Loucy (cell line): ENCODE results near the gene GALNT18.

Source experiments
- H2AFZ ChIP-seq: fragments of 200-600 bp; sonication (generic); 2 replicates; pipeline ENCODE4 v1.6.0; 2016; ENCODE audit warnings: antibody characterized with exemption, mild to moderate bottlenecking, low read length, moderate library complexity
- H3F3A ChIP-seq: fragments of 200-600 bp; 2 replicates; pipeline ENCODE4 v1.6.0; 2016; ENCODE audit warnings: antibody characterized with exemption, low read depth, mild to moderate bottlenecking
- H3K27me3 ChIP-seq: fragments of 200-600 bp; sonication (generic); 2 replicates; pipeline ENCODE4 v1.6.1; 2014; ENCODE audit warnings: low read length, mild to moderate bottlenecking; ENCODE audit not compliant: insufficient read depth, poor library complexity, severe bottlenecking
- H3K36me3 ChIP-seq: fragments of 200-600 bp; sonication (generic); 2 replicates; pipeline ENCODE4 v1.6.1; 2016; ENCODE audit warnings: low read length; ENCODE audit not compliant: insufficient read depth
- H3K4me1 ChIP-seq: fragments of 200-600 bp; sonication (generic); 2 replicates; pipeline ENCODE4 v1.5.1; 2014; ENCODE audit warnings: low read length, mild to moderate bottlenecking; ENCODE audit not compliant: insufficient read depth, poor library complexity, severe bottlenecking
- H3K4me2 ChIP-seq: fragments of 200-600 bp; sonication (generic); 2 replicates; pipeline ENCODE4 v1.6.0; 2014; ENCODE audit warnings: antibody characterized with exemption, low read length, low read depth, mild to moderate bottlenecking; ENCODE audit not compliant: poor library complexity, severe bottlenecking
- H3K4me3 ChIP-seq: fragments of 200-600 bp; sonication (generic); 2 replicates; pipeline ENCODE4 v1.5.1; 2014; ENCODE audit warnings: low read length, mild to moderate bottlenecking, mixed read lengths; ENCODE audit not compliant: poor library complexity, severe bottlenecking
- H3K79me2 ChIP-seq: fragments of 200-600 bp; sonication (generic); 2 replicates; pipeline ENCODE4 v1.6.1; 2014; ENCODE audit warnings: low read length; ENCODE audit not compliant: insufficient read depth
- H3K9ac ChIP-seq: fragments of 200-600 bp; sonication (generic); 2 replicates; pipeline ENCODE4 v1.6.0; 2014; ENCODE audit warnings: mild to moderate bottlenecking, low read depth, low read length, moderate library complexity; ENCODE audit not compliant: poor library complexity, severe bottlenecking
- H3K9me2 ChIP-seq: fragments of 200-600 bp; sonication (generic); replicated peaks from 2 replicates; pipeline ENCODE4 v1.6.1; 2016; ENCODE audit warnings: low read depth, low read length, mixed read lengths
- H3K9me3 ChIP-seq: fragments of 200-600 bp; sonication (generic); 2 replicates; pipeline ENCODE4 v1.6.1; 2014; ENCODE audit warnings: mild to moderate bottlenecking, antibody characterized with exemption, low read length, low read depth; ENCODE audit not compliant: insufficient read depth
- H4K20me1 ChIP-seq: fragments of 200-600 bp; sonication (generic); 2 replicates; pipeline ENCODE4 v1.6.0; 2014; ENCODE audit warnings: antibody characterized with exemption, low read length, mild to moderate bottlenecking; ENCODE audit not compliant: insufficient read depth, poor library complexity, severe bottlenecking
- EZH2phosphoT487 ChIP-seq: fragments of 200-600 bp; IDR thresholded peaks from 2 replicates; pipeline ENCODE4 v1.6.1; 2018; ENCODE audit warnings: antibody characterized with exemption, mild to moderate bottlenecking, moderate library complexity, borderline replicate concordance
- TF ChIP-seq, protein P1 (sequence below): fragments of 200-600 bp; sonication (generic); conservative IDR thresholded peaks from 2 replicates; pipeline ENCODE4 v1.5.1; 2014; ENCODE audit warnings: mild to moderate bottlenecking, antibody characterized with exemption, low read length

Gene GALNT18

DNA sequence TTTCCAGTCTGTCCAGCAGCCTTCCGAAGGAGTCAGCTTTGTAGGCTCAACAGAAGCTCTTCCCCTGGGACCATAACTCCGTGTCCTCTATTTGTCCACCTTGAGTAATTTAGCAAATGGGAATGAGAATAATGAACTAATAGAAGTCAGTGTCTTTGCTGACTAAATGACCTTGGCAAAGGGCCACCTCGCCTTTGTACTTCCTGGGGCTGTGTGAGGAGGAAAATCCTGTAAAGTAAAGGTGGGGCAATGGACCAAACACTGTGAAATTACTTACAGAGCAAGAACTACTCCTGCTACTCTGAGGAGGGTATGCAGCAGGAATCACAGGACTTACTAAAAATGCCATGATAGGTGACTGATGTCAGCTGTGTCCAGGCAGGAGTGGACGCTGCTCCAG is 232.6 kb downstream of the GALNT18 start:
- no peaks in the 10 kb centered on the region for H3K36me3 ChIP-seq
- H3K4me2 ChIP-seq, result no peak overlapping the region
- no peaks in the 10 kb centered on the region for H3K79me2 ChIP-seq
- H2AFZ ChIP-seq, result no peak overlapping the region
- H3K9ac ChIP-seq, result no peak overlapping the region
- no peak for TF ChIP-seq EZH2phosphoT487
- TF ChIP-seq, protein P1, sequence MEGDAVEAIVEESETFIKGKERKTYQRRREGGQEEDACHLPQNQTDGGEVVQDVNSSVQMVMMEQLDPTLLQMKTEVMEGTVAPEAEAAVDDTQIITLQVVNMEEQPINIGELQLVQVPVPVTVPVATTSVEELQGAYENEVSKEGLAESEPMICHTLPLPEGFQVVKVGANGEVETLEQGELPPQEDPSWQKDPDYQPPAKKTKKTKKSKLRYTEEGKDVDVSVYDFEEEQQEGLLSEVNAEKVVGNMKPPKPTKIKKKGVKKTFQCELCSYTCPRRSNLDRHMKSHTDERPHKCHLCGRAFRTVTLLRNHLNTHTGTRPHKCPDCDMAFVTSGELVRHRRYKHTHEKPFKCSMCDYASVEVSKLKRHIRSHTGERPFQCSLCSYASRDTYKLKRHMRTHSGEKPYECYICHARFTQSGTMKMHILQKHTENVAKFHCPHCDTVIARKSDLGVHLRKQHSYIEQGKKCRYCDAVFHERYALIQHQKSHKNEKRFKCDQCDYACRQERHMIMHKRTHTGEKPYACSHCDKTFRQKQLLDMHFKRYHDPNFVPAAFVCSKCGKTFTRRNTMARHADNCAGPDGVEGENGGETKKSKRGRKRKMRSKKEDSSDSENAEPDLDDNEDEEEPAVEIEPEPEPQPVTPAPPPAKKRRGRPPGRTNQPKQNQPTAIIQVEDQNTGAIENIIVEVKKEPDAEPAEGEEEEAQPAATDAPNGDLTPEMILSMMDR, result no peak
- H3K9me3 ChIP-seq, result no peaks in the 10 kb centered on the region
- no peaks in the 10 kb centered on the region for H4K20me1 ChIP-seq
- no peaks in the 10 kb centered on the region for H3K9me2 ChIP-seq
- no peaks in the 10 kb centered on the region for H3K27me3 ChIP-seq
- no peaks in the 10 kb centered on the region for H3K4me1 ChIP-seq
- no peaks in the 10 kb centered on the region for H3F3A ChIP-seq
- no peak overlapping the region for H3K4me3 ChIP-seq

DNA sequence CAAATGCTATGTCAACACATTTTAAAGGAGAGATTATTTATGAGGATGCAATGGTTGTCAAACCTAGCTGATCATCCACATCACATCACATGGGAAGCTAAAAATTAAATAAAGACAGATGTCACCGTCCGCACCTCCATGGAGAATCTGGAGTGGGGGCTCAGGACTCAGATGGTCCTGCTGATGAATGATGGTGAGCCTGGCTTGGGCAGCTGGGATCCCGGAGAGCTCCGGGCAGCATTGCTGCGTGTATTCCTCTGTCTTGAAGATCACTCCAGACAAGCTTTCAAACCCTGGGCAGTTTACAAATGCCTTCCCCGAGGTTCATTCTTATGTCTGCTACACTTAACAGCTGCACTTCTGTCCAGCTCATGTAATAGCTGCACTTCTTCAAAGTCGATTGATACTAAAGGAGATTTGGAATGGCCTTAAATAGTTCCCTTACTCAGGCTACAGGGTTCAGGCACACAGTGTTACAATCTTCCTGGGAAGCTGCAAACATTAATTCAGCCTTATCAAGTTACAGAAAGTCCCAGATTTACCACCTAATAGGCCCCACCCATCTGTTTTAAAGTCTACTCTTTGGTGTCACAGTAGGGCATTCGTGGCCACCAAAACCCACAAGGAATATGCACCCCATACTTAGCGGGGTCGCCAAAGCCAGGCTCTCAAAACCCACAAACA is 234.0 kb downstream of the GALNT18 start:
- no peaks in the 10 kb centered on the region for H3K9me2 ChIP-seq

DNA sequence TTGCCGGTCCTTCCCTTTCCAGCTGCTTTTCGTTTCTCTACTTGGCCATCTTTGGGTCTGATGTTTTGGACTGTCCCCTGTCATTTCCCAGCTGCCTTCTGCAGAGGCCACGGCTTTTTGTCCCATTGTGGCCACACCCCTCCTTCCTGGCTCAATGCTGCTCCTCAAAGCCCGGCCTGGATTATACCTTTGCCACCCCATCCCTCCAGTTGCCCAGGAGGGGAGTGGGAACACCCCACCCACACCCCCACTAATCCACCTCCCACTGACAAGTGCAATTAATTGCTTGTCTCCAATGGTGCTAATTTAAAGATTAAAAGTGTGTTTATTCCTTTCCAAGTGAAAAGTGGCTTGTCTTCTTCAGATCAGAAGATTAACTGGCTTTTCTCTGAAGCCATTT is 234.6 kb downstream of the GALNT18 start:
- Histone ChIP-seq H2AFZ (no peak overlapping the region), H4K20me1 (no peaks in the 10 kb centered on the region), H3K9me2 (no peaks in the 10 kb centered on the region), H3K27me3 (no peaks in the 10 kb centered on the region), H3K4me2 (no peak overlapping the region), H3K4me1 (no peaks in the 10 kb centered on the region), H3K9ac (no peak overlapping the region), H3K36me3 (no peaks in the 10 kb centered on the region), H3K9me3 (no peaks in the 10 kb centered on the region), H3K4me3 (no peak overlapping the region), H3F3A (no peaks in the 10 kb centered on the region), H3K79me2 (no peaks in the 10 kb centered on the region)
- TF ChIP-seq EZH2phosphoT487, result no peak
- TF ChIP-seq, protein P1, result no peak

More for the DNA sequence above, 234.0 kb downstream of the GALNT18 start:
- Histone ChIP-seq H2AFZ (no peak overlapping the region), H3K4me2 (no peak overlapping the region), H3K9me3 (no peaks in the 10 kb centered on the region), H3K79me2 (no peaks in the 10 kb centered on the region), H3K36me3 (no peaks in the 10 kb centered on the region), H3K27me3 (no peaks in the 10 kb centered on the region), H3K4me1 (no peaks in the 10 kb centered on the region), H3K4me3 (no peak overlapping the region), H3F3A (no peaks in the 10 kb centered on the region), H3K9ac (no peak overlapping the region), H4K20me1 (no peaks in the 10 kb centered on the region)
- TF ChIP-seq, protein P1, result no peak
- TF ChIP-seq EZH2phosphoT487, result no peak
